ENCODE results near the gene EGFR.

Gene EGFR

GRCh38 chr7:55013851-55014250 is 5.0 kb upstream of the EGFR start:
- DNase-seq (ENCODE audit: low spot score), result no peak
- Histone ChIP-seq H3K27ac (replicated peaks; ENCODE audit: low read length) (no peak overlapping the region), H3K23ac (ENCODE audit: low read depth, low read length, poor library complexity) (no peak overlapping the region), H3K4me2 (ENCODE audit: insufficient read depth, low read length, poor library complexity, severe bottlenecking) (no peak overlapping the region), H2BK5ac (ENCODE audit: low read length) (no peak overlapping the region), H2AK5ac (ENCODE audit: low read depth, low read length) (no peak overlapping the region), H3K4me1 (ENCODE audit: control insufficient read depth in 2 of 2, insufficient read depth in 1 of 2, low read depth in 1 of 2, low read length in 2 of 2) (peaks cover 0 to 3% of the 10 kb centered on the region in 2 donors), H2AFZ (ENCODE audit: low read length) (no peak overlapping the region), H3K4me3 (ENCODE audit: low read length in 2 of 2) (no peak overlapping the region), H3K4ac (ENCODE audit: low read length) (no peak overlapping the region), H3K36me3 (replicated peaks in 1 of 2; ENCODE audit: control insufficient read depth in 2 of 2, insufficient read depth in 2 of 2, low read length in 2 of 2) (no peaks in the 10 kb centered on the region), H3K27me3 (ENCODE audit: control insufficient read depth in 3 of 3, insufficient read depth in 3 of 3, low read depth in 1 of 3, low read length in 3 of 3) (peaks cover 0 to 39% (median 14%) of the 10 kb centered on the region in 3 experiments), H3K9ac (ENCODE audit: low read depth, low read length, poor library complexity) (no peak overlapping the region), H2BK120ac (ENCODE audit: low read depth, low read length) (no peak overlapping the region), H3K18ac (ENCODE audit: low read length) (no peak overlapping the region), H3K9me3 (replicated peaks in 1 of 2; ENCODE audit: control insufficient read depth in 2 of 2, insufficient read depth in 1 of 2, low read depth in 1 of 2, low read length in 2 of 2) (peaks cover 0 to 2% of the 10 kb centered on the region in 2 donors), H2BK12ac (ENCODE audit: low read length) (no peak overlapping the region), H2BK15ac (ENCODE audit: low read length) (no peak overlapping the region), H4K91ac (ENCODE audit: low read depth, low read length, poor library complexity) (no peak overlapping the region), H3K14ac (ENCODE audit: low read length) (no peak overlapping the region), H3K79me1 (ENCODE audit: low read depth, low read length) (no peaks in the 10 kb centered on the region), H4K8ac (ENCODE audit: low read depth, low read length) (no peak overlapping the region)
- no CpG with 5 or more reads among the region's 1 CpG for WGBS, 2 donors (ENCODE audit: extremely low coverage in 2 of 2, insufficient read length in 2 of 2, insufficient replicate concordance in 1 of 2)

- H3K4me1 ChIP-seq (ENCODE audit: control insufficient read depth in 2 of 2, insufficient read depth in 1 of 2, low read depth in 1 of 2, low read length in 2 of 2), result no peaks in the 10 kb centered on the region
- H3K23ac ChIP-seq (ENCODE audit: low read depth, low read length, poor library complexity), result no peak overlapping the region
- no peak overlapping the region for H2BK15ac ChIP-seq (ENCODE audit: low read length)
- H3K4ac ChIP-seq (ENCODE audit: low read length), result no peak overlapping the region
- peaks cover 0 to 2% of the 10 kb centered on the region in 2 donors for H3K9me3 ChIP-seq (replicated peaks in 1 of 2; ENCODE audit: control insufficient read depth in 2 of 2, insufficient read depth in 1 of 2, low read depth in 1 of 2, low read length in 2 of 2)
- no peak overlapping the region for H3K27ac ChIP-seq (replicated peaks; ENCODE audit: low read length)
- no peaks in the 10 kb centered on the region for H3K79me1 ChIP-seq (ENCODE audit: low read depth, low read length)
- H3K36me3 ChIP-seq (replicated peaks in 1 of 2; ENCODE audit: control insufficient read depth in 2 of 2, insufficient read depth in 2 of 2, low read length in 2 of 2), result no peaks in the 10 kb centered on the region
- H2BK5ac ChIP-seq (ENCODE audit: low read length), result no peak overlapping the region
- H2AFZ ChIP-seq (ENCODE audit: low read length), result no peak overlapping the region
- no peak overlapping the region for H4K91ac ChIP-seq (ENCODE audit: low read depth, low read length, poor library complexity)
- no peak overlapping the region for H3K4me2 ChIP-seq (ENCODE audit: insufficient read depth, low read length, poor library complexity, severe bottlenecking)
- H2AK5ac ChIP-seq (ENCODE audit: low read depth, low read length), result no peak overlapping the region
- H3K14ac ChIP-seq (ENCODE audit: low read length), result no peak overlapping the region
- no peak overlapping the region for H4K8ac ChIP-seq (ENCODE audit: low read depth, low read length)
- H3K9ac ChIP-seq (ENCODE audit: low read depth, low read length, poor library complexity), result no peak overlapping the region
- no CpG with 5 or more reads among the region's 5 CpGs for WGBS, 2 donors (ENCODE audit: extremely low coverage in 2 of 2, insufficient read length in 2 of 2, insufficient replicate concordance in 1 of 2)
- no peak overlapping the region for H3K18ac ChIP-seq (ENCODE audit: low read length)
- H2BK120ac ChIP-seq (ENCODE audit: low read depth, low read length), result no peak overlapping the region
- H3K27me3 ChIP-seq (ENCODE audit: control insufficient read depth in 3 of 3, insufficient read depth in 3 of 3, low read depth in 1 of 3, low read length in 3 of 3), result peaks cover 0 to 39% (median 26%) of the 10 kb centered on the region in 3 experiments
- H3K4me3 ChIP-seq (ENCODE audit: low read length in 2 of 2), result no peak overlapping the region
- H2BK12ac ChIP-seq (ENCODE audit: low read length), result no peak overlapping the region
- no peak for DNase-seq (ENCODE audit: low spot score)
Observed at GRCh38 chr7:55016061-55016745, 2.6 kb upstream of the EGFR start.

- Histone ChIP-seq H3K4me1 (ENCODE audit: control insufficient read depth in 2 of 2, insufficient read depth in 1 of 2, low read depth in 1 of 2, low read length in 2 of 2) (no peaks in the 10 kb centered on the region), H3K14ac (ENCODE audit: low read length) (no peak overlapping the region), H3K23ac (ENCODE audit: low read depth, low read length, poor library complexity) (no peak overlapping the region), H2AFZ (ENCODE audit: low read length) (no peak overlapping the region), H3K18ac (ENCODE audit: low read length) (no peak overlapping the region), H3K36me3 (replicated peaks in 1 of 2; ENCODE audit: control insufficient read depth in 2 of 2, insufficient read depth in 2 of 2, low read length in 2 of 2) (no peaks in the 10 kb centered on the region), H2BK120ac (ENCODE audit: low read depth, low read length) (no peak overlapping the region), H3K4ac (ENCODE audit: low read length) (no peak overlapping the region), H3K79me1 (ENCODE audit: low read depth, low read length) (no peaks in the 10 kb centered on the region), H3K4me3 (ENCODE audit: low read length in 2 of 2) (no peak overlapping the region), H3K27me3 (ENCODE audit: control insufficient read depth in 3 of 3, insufficient read depth in 3 of 3, low read depth in 1 of 3, low read length in 3 of 3) (peaks cover 0 to 39% (median 28%) of the 10 kb centered on the region in 3 experiments), H4K8ac (ENCODE audit: low read depth, low read length) (no peak overlapping the region), H2AK5ac (ENCODE audit: low read depth, low read length) (no peak overlapping the region), H3K4me2 (ENCODE audit: insufficient read depth, low read length, poor library complexity, severe bottlenecking) (no peak overlapping the region), H2BK12ac (ENCODE audit: low read length) (no peak overlapping the region), H3K9ac (ENCODE audit: low read depth, low read length, poor library complexity) (no peak overlapping the region), H2BK15ac (ENCODE audit: low read length) (no peak overlapping the region), H3K9me3 (replicated peaks in 1 of 2; ENCODE audit: control insufficient read depth in 2 of 2, insufficient read depth in 1 of 2, low read depth in 1 of 2, low read length in 2 of 2) (peaks cover 0 to 2% of the 10 kb centered on the region in 2 donors), H4K91ac (ENCODE audit: low read depth, low read length, poor library complexity) (no peak overlapping the region), H2BK5ac (ENCODE audit: low read length) (no peak overlapping the region), H3K27ac (replicated peaks; ENCODE audit: low read length) (no peak overlapping the region)
- DNase-seq (ENCODE audit: low spot score), result no peak
- no CpG with 5 or more reads among the region's 3 CpGs for WGBS, 2 donors (ENCODE audit: extremely low coverage in 2 of 2, insufficient read length in 2 of 2, insufficient replicate concordance in 1 of 2)
Observed at GRCh38 chr7:55016746-55017090, 2.1 kb upstream of the EGFR start.

- H3K18ac ChIP-seq (ENCODE audit: low read length), result no peak overlapping the region
- no peak overlapping the region for H3K14ac ChIP-seq (ENCODE audit: low read length)
- H2BK12ac ChIP-seq (ENCODE audit: low read length), result no peak overlapping the region
- no peak overlapping the region for H3K4me2 ChIP-seq (ENCODE audit: insufficient read depth, low read length, poor library complexity, severe bottlenecking)
- no peak overlapping the region for H2BK120ac ChIP-seq (ENCODE audit: low read depth, low read length)
- H3K9ac ChIP-seq (ENCODE audit: low read depth, low read length, poor library complexity), result no peak overlapping the region
- no peak overlapping the region for H3K4ac ChIP-seq (ENCODE audit: low read length)
- peaks cover 0 to 2% of the 10 kb centered on the region in 2 donors for H3K9me3 ChIP-seq (replicated peaks in 1 of 2; ENCODE audit: control insufficient read depth in 2 of 2, insufficient read depth in 1 of 2, low read depth in 1 of 2, low read length in 2 of 2)
- H4K8ac ChIP-seq (ENCODE audit: low read depth, low read length), result no peak overlapping the region
- peaks cover 0 to 39% (median 30%) of the 10 kb centered on the region in 3 experiments for H3K27me3 ChIP-seq (ENCODE audit: control insufficient read depth in 3 of 3, insufficient read depth in 3 of 3, low read depth in 1 of 3, low read length in 3 of 3)
- peak overlapping the region; percentile 97 for H2AFZ ChIP-seq (ENCODE audit: low read length)
- no CpG with 5 or more reads among the region's 6 CpGs for WGBS, 2 donors (ENCODE audit: extremely low coverage in 2 of 2, insufficient read length in 2 of 2, insufficient replicate concordance in 1 of 2)
- H2AK5ac ChIP-seq (ENCODE audit: low read depth, low read length), result no peak overlapping the region
- no peaks in the 10 kb centered on the region for H3K79me1 ChIP-seq (ENCODE audit: low read depth, low read length)
- no peak overlapping the region for H4K91ac ChIP-seq (ENCODE audit: low read depth, low read length, poor library complexity)
- no peak overlapping the region for H3K23ac ChIP-seq (ENCODE audit: low read depth, low read length, poor library complexity)
- H3K36me3 ChIP-seq (replicated peaks in 1 of 2; ENCODE audit: control insufficient read depth in 2 of 2, insufficient read depth in 2 of 2, low read length in 2 of 2), result no peaks in the 10 kb centered on the region
- no peaks in the 10 kb centered on the region for H3K4me1 ChIP-seq (ENCODE audit: control insufficient read depth in 2 of 2, insufficient read depth in 1 of 2, low read depth in 1 of 2, low read length in 2 of 2)
- DNase-seq (ENCODE audit: low spot score), result no peak
- no peak overlapping the region for H2BK5ac ChIP-seq (ENCODE audit: low read length)
- no peak overlapping the region for H2BK15ac ChIP-seq (ENCODE audit: low read length)
- H3K4me3 ChIP-seq (ENCODE audit: low read length in 2 of 2), result peak overlapping the region in 1 of 2 donors; percentile 66
- no peak overlapping the region for H3K27ac ChIP-seq (replicated peaks; ENCODE audit: low read length)
Observed at GRCh38 chr7:55017841-55018240, 976 bp upstream of the EGFR start.
